Measurements from ENCODE around the gene RIN2.

- TF ChIP-seq, protein P1, sequence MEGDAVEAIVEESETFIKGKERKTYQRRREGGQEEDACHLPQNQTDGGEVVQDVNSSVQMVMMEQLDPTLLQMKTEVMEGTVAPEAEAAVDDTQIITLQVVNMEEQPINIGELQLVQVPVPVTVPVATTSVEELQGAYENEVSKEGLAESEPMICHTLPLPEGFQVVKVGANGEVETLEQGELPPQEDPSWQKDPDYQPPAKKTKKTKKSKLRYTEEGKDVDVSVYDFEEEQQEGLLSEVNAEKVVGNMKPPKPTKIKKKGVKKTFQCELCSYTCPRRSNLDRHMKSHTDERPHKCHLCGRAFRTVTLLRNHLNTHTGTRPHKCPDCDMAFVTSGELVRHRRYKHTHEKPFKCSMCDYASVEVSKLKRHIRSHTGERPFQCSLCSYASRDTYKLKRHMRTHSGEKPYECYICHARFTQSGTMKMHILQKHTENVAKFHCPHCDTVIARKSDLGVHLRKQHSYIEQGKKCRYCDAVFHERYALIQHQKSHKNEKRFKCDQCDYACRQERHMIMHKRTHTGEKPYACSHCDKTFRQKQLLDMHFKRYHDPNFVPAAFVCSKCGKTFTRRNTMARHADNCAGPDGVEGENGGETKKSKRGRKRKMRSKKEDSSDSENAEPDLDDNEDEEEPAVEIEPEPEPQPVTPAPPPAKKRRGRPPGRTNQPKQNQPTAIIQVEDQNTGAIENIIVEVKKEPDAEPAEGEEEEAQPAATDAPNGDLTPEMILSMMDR (IDR thresholded peaks at IDR 0.05) = no peak
- no peak for TF ChIP-seq POLR2A (IDR thresholded peaks at IDR 0.05)
These were observed 24.6 kb downstream of the RIN2 start for GRCh38 chr20:19782669-19783068.

All from thyroid gland (tissue), 4 donors.